CD4-positive, CD25-positive, alpha-beta regulatory T cell (primary cell): Measurements from ENCODE around the gene MICAL3. TPM values are rescaled to one million over a fixed set of nuclear protein-coding genes. Genes with fewer than 3 reads are reported as not detected.

Experiments used
- ATAC-seq, 2 donors: fragments of 150-1000 bp; cut with Tn5 transposase; one replicate each; pipeline ENCODE4 v1.10.0; 2021; ENCODE audit warnings: low read depth in 2 of 2, moderate number of reproducible peaks in 2 of 2, moderate library complexity in 1 of 2
- DNase-seq, 3 donors: peaks; one replicate each; pipeline versions ENCODE4 v3.0.0 to v3.0.0-alpha.2; 2012 to 2022; ENCODE audit warnings: mixed read lengths in 1 of 3
- H3K27ac ChIP-seq: one replicate; pipeline ENCODE4 v1.7.0; 2013; ENCODE audit warnings: mild to moderate bottlenecking, low read length; ENCODE audit not compliant: insufficient read depth, poor library complexity, severe bottlenecking
- H3K27me3 ChIP-seq: one replicate; pipeline ENCODE4 v1.7.0; 2013; ENCODE audit warnings: low read length; ENCODE audit not compliant: control insufficient read depth, insufficient read depth
- H3K36me3 ChIP-seq: one replicate; pipeline ENCODE4 v1.7.0; 2013; ENCODE audit warnings: mild to moderate bottlenecking, low read length, moderate library complexity; ENCODE audit not compliant: control insufficient read depth, insufficient read depth
- H3K4me1 ChIP-seq: 2 replicates; pipeline ENCODE4 v1.7.0; 2013; ENCODE audit warnings: mild to moderate bottlenecking, low read length; ENCODE audit not compliant: insufficient read depth, control insufficient read depth, poor library complexity, severe bottlenecking
- H3K4me3 ChIP-seq: one replicate; pipeline ENCODE4 v1.7.0; 2013; ENCODE audit warnings: low read depth, mild to moderate bottlenecking, low read length, moderate library complexity
- H3K9me3 ChIP-seq, 2 experiments: 1 replicate in 1 of 2; 2 replicates in 1 of 2; pipeline ENCODE4 v1.7.0; 2013; ENCODE audit warnings: low read length in 2 of 2, mild to moderate bottlenecking in 1 of 2, moderate library complexity in 1 of 2; ENCODE audit not compliant: control insufficient read depth in 2 of 2
- H3K27ac Mint-ChIP-seq, 3 donors: one replicate each; pipeline ENCODE4 v1.8.0; 2020 to 2022; ENCODE audit warnings: mild to moderate bottlenecking in 3 of 3, mixed read lengths in 3 of 3, moderate library complexity in 2 of 3
- H3K27me3 Mint-ChIP-seq: one replicate; pipeline ENCODE4 v1.8.0; 2022; ENCODE audit warnings: mild to moderate bottlenecking, mixed read lengths
- H3K36me3 Mint-ChIP-seq: one replicate; pipeline ENCODE4 v1.8.0; 2020; ENCODE audit warnings: mixed read lengths
- H3K4me1 Mint-ChIP-seq, 4 donors: one replicate each; pipeline ENCODE4 v1.8.0; 2020 to 2022; ENCODE audit warnings: mixed read lengths in 4 of 4, mild to moderate bottlenecking in 1 of 4
- H3K4me3 Mint-ChIP-seq, 4 donors: one replicate each; pipeline ENCODE4 v1.8.0; 2020 to 2022; ENCODE audit warnings: mild to moderate bottlenecking in 4 of 4, mixed read lengths in 4 of 4, moderate library complexity in 3 of 4
- H3K9me3 Mint-ChIP-seq, 7 donors: one replicate each; pipeline ENCODE4 v1.8.0; 2020 to 2022; ENCODE audit warnings: mixed read lengths in 7 of 7, mild to moderate bottlenecking in 3 of 7, moderate library complexity in 2 of 7
- polyA plus RNA-seq, 4 donors: library from polyadenylated mRNA; unstranded; fragments of 300-500 nt; fragmentation: Illumina TruSeq; gene quantifications; one replicate each; pipeline ENCODE4 v1.2.3, GENCODE V29; 2021
- total RNA-seq: library from RNA; stranded (reverse); gene quantifications from one replicate; pipeline ENCODE4 v1.2.3, GENCODE V29; 2022

The MICAL3 gene
- total and polyA plus RNA-seq, 5 donors from 2014 or later, result 0.71 to 39.9 (median 1.8) TPM

DNA sequence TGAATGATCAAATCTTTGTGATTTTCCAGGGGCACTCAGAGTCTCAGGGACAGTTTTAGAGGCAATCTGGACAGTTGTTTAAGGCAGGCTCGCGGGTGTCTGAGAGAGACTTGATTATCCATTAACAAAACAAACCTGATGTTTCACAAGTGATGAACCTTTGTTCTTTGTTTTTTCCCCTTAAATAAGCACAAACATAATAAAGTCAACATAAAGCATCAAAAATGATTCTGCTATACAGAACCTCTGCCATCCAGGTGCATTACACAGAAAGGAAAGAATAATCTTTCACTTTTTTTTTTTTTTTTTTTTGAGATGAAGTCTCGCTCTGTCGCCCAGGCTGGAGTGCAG is 263.2 kb downstream of the MICAL3 start:
- Histone ChIP-seq H3K27me3 (no peaks in the 10 kb centered on the region), H3K36me3 (no peaks in the 10 kb centered on the region), H3K4me1 (no peaks in the 10 kb centered on the region), H3K27ac (no peak overlapping the region), H3K9me3 (no peaks in the 10 kb centered on the region), H3K4me3 (no peak overlapping the region)
- DNase-seq (no peak), ATAC-seq (no peak)
- H3K27ac Mint-ChIP-seq, result no peak overlapping the region
- peaks cover 8% of the 10 kb centered on the region for H3K27me3 Mint-ChIP-seq
- H3K9me3 Mint-ChIP-seq, result no peaks in the 10 kb centered on the region
- no peak overlapping the region for H3K4me3 Mint-ChIP-seq
- peaks cover 5% of the 10 kb centered on the region for H3K36me3 Mint-ChIP-seq
- H3K4me1 Mint-ChIP-seq, result peaks cover 0 to 36% (median 13%) of the 10 kb centered on the region in 4 donors

DNA sequence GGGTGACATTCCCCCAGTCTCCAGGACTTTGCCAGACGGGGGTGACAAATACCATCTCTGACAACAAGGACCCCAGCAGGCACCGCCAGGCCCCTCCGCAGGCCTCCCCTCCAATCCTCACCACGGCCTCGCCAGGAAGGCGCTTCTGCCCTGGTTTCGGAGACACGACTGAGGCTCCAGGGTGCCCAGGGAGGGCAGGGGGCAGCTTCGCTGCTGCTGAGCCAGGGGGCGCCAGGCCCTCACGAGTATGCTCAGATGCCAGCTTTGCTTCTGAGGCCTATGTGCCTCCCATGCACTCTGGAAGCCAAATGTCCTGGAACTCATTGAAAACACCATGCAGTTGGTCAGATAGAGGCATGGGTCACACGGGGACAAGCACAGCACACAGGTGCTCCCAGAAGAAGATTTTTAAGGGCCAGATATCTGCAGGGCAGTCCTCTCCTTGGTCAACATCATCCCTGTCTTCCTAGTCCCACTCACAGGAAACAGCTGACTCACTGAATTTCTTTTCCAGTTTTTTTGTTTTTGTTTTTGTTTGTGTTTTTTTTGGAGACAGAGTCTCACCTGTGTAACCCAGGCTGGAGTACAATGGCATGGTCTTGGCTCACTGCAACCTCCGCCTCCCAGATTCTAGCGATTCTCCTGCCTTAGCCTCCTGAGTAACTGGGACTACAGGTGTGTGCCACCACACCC is 270.0 kb downstream of the MICAL3 start:
- Histone ChIP-seq H3K36me3 (peaks cover 4% of the 10 kb centered on the region), H3K27me3 (no peaks in the 10 kb centered on the region), H3K4me3 (no peak overlapping the region), H3K4me1 (no peaks in the 10 kb centered on the region), H3K27ac (no peak overlapping the region), H3K9me3 (no peaks in the 10 kb centered on the region)
- peak overlapping the region in 1 of 3 donors; percentile 11 for H3K27ac Mint-ChIP-seq
- H3K4me1 Mint-ChIP-seq, result peaks cover 0 to 20% (median 2%) of the 10 kb centered on the region in 4 donors
- ATAC-seq (peak in 1 of 2 donors; percentile 34), DNase-seq (peak in 2 of 3 donors; percentile 24 to 41)
- peaks cover 4% of the 10 kb centered on the region for H3K36me3 Mint-ChIP-seq
- no peaks in the 10 kb centered on the region for H3K27me3 Mint-ChIP-seq
- H3K4me3 Mint-ChIP-seq, result no peak overlapping the region
- no peaks in the 10 kb centered on the region for H3K9me3 Mint-ChIP-seq

DNA sequence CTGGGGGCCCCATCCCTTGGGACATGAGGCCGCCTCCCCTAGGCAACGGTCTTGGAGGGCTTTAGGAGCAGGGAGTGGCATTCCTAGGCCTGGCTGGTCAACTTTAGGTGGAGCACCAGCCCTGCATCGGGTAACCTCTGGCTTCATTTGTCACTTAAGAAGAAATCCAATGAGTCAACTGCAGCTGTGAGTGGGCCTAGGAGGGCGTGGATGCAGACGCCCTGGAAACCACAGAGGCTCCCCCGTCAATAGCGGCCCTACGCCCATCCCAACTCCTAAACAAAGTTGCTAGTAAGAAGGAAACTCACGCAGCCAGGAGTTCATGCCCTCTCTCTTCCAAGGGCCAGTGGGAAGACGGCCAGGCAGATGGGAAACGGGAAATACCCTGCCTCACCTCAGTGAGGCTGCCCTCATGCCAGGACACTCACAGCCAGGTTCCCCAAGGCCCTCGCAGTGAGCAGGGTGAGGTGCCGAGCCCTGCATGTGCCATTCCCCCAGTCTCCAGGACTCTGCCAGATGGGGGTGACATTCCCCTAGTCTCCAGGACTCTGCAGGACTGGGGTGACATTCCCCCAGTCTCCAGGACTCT is 270.9 kb downstream of the MICAL3 start:
- Histone ChIP-seq H3K36me3 (peaks cover 4% of the 10 kb centered on the region), H3K27me3 (no peaks in the 10 kb centered on the region), H3K27ac (no peak overlapping the region), H3K4me1 (no peaks in the 10 kb centered on the region), H3K9me3 (no peaks in the 10 kb centered on the region), H3K4me3 (no peak overlapping the region)
- Mint-ChIP-seq H3K27me3 (no peaks in the 10 kb centered on the region), H3K4me3 (no peak overlapping the region), H3K4me1 (peaks cover 0 to 17% (median 4%) of the 10 kb centered on the region in 4 donors), H3K9me3 (no peaks in the 10 kb centered on the region), H3K27ac (no peak overlapping the region), H3K36me3 (peaks cover 4% of the 10 kb centered on the region)
- DNase-seq, result no peak
- no peak for ATAC-seq

DNA sequence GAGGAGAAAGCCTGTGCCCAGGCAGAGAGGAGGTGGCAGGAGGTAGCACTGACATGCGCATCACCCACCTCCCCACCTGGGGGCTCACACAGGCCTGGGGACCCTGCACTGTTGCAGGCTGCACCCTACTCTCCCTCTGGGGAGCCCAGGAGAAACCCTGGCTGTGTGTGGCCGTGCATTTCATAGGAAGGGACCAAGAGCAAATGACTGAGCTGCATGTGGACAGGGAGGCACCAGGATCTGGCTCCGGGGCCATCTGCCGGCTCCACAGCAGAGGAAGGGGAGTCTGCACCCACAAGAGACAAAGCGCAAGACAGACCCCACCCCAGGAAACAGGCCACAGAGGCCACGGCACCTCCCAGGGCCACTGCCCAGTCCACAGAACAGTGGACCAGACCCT is 272.8 kb downstream of the MICAL3 start:
- Histone ChIP-seq H3K36me3 (peaks cover 4% of the 10 kb centered on the region), H3K27ac (no peak overlapping the region), H3K27me3 (no peaks in the 10 kb centered on the region), H3K4me3 (no peak overlapping the region), H3K9me3 (no peaks in the 10 kb centered on the region), H3K4me1 (no peaks in the 10 kb centered on the region)
- DNase-seq (no peak), ATAC-seq (no peak)
- Mint-ChIP-seq H3K4me3 (no peak overlapping the region), H3K27ac (no peak overlapping the region), H3K27me3 (no peaks in the 10 kb centered on the region), H3K36me3 (peaks cover 4% of the 10 kb centered on the region), H3K4me1 (peaks cover 0 to 13% (median 4%) of the 10 kb centered on the region in 4 donors), H3K9me3 (peaks cover 0 to 1% (median 0%) of the 10 kb centered on the region in 7 donors)

DNA sequence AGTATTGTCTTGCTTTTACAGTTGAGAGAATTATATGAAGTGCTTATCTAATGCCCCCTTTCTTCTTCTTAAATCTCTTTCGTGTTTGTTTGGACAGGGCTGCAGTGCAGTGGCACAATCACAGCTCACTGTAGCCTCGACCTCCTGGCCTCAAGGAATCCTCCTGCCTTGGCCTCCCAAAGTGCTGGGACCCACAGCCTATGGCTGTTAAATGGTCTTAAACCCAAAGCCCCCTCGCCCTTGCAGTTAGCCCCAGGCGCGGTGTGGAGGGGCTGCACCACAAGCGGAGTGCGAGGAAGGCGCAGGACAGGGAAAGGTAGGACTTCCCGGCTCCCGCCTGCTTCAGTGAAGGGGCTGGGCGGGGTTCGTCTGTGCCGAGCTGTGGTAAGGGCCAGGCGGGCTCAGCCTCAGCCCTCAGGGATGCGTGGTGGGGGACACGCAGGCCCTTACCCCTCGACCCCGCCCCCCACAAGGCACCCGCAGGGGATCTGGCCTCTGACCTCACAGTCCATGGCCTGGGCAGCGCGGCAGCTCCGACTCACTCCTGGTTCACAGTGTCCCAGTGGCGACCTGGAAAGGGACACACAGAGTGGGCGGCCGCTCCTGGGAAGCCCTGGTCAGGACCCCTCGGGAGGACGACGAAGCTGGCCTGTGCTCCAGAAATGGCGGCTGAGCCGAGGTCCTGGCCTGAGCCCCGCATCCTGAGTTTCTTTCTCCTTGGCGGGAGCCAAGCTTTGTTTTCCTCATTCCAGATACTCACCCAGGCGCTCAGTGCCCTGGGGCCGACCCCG is 274.6 kb downstream of the MICAL3 start:
- H3K27ac ChIP-seq, result no peak overlapping the region
- Mint-ChIP-seq H3K36me3 (peaks cover 4% of the 10 kb centered on the region), H3K27me3 (no peaks in the 10 kb centered on the region), H3K27ac (peak overlapping the region in 1 of 3 donors; percentile 56), H3K4me3 (no peak overlapping the region), H3K9me3 (peaks cover 0 to 1% (median 0%) of the 10 kb centered on the region in 7 donors), H3K4me1 (peaks cover 0 to 11% (median 4%) of the 10 kb centered on the region in 4 donors)
- ATAC-seq (no peak), DNase-seq (no peak)
- peaks cover 4% of the 10 kb centered on the region for H3K36me3 ChIP-seq
- H3K27me3 ChIP-seq, result no peaks in the 10 kb centered on the region
- H3K4me1 ChIP-seq, result no peaks in the 10 kb centered on the region
- no peaks in the 10 kb centered on the region for H3K9me3 ChIP-seq
- no peak overlapping the region for H3K4me3 ChIP-seq

DNA sequence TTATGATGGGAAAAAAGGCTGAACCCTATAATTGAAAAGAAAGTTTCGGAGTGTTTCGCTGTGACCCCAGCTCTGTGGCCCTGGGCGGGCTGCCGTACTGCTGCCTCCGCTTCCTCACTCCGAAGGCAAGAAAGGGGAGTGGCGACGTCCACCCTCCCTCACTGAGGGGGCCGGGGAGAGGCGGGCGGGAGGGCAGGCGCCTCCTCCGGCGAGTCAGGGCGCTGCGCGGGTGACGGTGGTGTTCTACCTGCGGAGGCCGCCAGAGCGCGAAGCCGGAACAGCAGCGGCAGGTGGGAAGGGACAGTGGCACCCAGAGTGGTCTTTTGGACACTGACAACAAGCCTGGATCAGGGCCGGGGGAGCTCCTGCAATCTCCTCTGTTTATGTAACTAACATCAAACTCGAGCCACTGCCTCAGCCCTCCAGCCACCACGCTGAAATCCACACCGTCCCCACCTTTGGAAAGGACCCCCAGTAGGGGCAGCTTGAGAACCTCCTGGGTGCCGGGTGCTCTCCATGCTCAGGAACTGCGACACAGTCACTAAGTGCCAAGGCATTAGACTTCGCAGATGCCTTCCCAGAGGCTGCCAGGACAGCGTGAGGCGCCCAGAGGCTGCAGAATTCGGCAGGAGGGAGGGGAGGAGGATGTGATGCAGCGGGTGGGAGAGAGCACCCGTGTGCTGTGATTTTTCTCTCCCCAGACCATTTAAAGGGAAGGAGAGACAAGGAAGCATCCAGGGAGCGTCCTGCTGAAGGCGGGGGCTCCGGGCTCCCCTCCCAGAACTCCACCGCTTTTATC is 275.6 kb downstream of the MICAL3 start:
- H3K27ac Mint-ChIP-seq, result no peak overlapping the region
- H3K4me1 Mint-ChIP-seq, result peaks cover 0 to 6% (median 5%) of the 10 kb centered on the region in 4 donors
- Histone ChIP-seq H3K27me3 (no peaks in the 10 kb centered on the region), H3K4me1 (no peaks in the 10 kb centered on the region), H3K27ac (no peak overlapping the region), H3K36me3 (peaks cover 6% of the 10 kb centered on the region), H3K4me3 (no peak overlapping the region), H3K9me3 (no peaks in the 10 kb centered on the region)
- ATAC-seq, result no peak
- no peak for DNase-seq
- H3K36me3 Mint-ChIP-seq, result peaks cover 4% of the 10 kb centered on the region
- H3K4me3 Mint-ChIP-seq, result no peak overlapping the region
- H3K27me3 Mint-ChIP-seq, result no peaks in the 10 kb centered on the region
- H3K9me3 Mint-ChIP-seq, result peaks cover 0 to 1% (median 0%) of the 10 kb centered on the region in 7 donors

DNA sequence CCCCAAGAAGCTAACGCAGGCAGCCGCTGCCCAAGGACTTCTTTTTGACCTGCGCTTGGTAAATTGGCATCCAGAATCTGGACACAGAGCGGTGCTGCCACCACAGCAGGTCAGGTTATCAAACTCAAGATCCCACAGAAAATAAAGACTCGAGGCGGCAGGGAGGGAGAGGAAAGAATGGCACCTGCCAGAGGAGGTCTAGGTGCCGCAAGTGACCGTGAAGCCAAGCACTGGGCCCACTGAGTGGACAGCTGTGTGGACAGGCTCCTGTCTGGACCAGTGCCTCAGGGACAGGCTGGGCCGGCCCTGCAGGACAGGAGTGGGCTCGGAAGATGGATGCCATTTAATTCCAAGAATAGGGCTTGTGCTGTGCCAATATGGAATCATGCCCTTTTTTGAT is 277.4 kb downstream of the MICAL3 start:
- Mint-ChIP-seq H3K4me1 (peaks cover 3 to 6% (median 5%) of the 10 kb centered on the region in 4 donors), H3K9me3 (peaks cover 0 to 1% (median 0%) of the 10 kb centered on the region in 7 donors), H3K27me3 (no peaks in the 10 kb centered on the region), H3K27ac (no peak overlapping the region), H3K4me3 (no peak overlapping the region), H3K36me3 (peaks cover 4% of the 10 kb centered on the region)
- H3K27me3 ChIP-seq, result no peaks in the 10 kb centered on the region
- H3K27ac ChIP-seq, result no peak overlapping the region
- H3K4me1 ChIP-seq, result no peaks in the 10 kb centered on the region
- ATAC-seq, result no peak
- H3K4me3 ChIP-seq, result no peak overlapping the region
- no peaks in the 10 kb centered on the region for H3K9me3 ChIP-seq
- H3K36me3 ChIP-seq, result peaks cover 7% of the 10 kb centered on the region
- DNase-seq, result no peak
